Nephron progenitor cell (in vitro differentiated cells): Measurements from ENCODE around the gene HIF3A.
A peak's percentile ranks its signal among the peaks of the same experiment; 100 is the strongest.
"Not testable (repeated sequence)": the region's sequence is repeated elsewhere in the genome, so short reads cannot be mapped to it uniquely, and the experiment has no call there.

Source experiments
- DNase-seq: peaks from one replicate; pipeline ENCODE4 v3.0.0; 2021
- H3K27ac Mint-ChIP-seq: 2 replicates; pipeline ENCODE4 v1.8.0; 2021; ENCODE audit warnings: mild to moderate bottlenecking, moderate library complexity, mixed read lengths
- H3K27me3 Mint-ChIP-seq: 2 replicates; pipeline ENCODE4 v1.8.0; 2021; ENCODE audit warnings: mild to moderate bottlenecking, low read depth, mixed read lengths; ENCODE audit not compliant: poor library complexity
- H3K36me3 Mint-ChIP-seq: 2 replicates; pipeline ENCODE4 v1.8.0; 2021; ENCODE audit warnings: low read depth, mixed read lengths
- H3K4me1 Mint-ChIP-seq: 2 replicates; pipeline ENCODE4 v1.8.0; 2021; ENCODE audit warnings: mixed read lengths
- H3K4me3 Mint-ChIP-seq: 2 replicates; pipeline ENCODE4 v1.8.0; 2021; ENCODE audit warnings: mild to moderate bottlenecking, moderate library complexity, mixed read lengths
- H3K9me3 Mint-ChIP-seq: 2 replicates; pipeline ENCODE4 v1.8.0; 2021; ENCODE audit warnings: mild to moderate bottlenecking, moderate library complexity, mixed read lengths
- CTCF ChIP-seq: fragments of 200-600 bp; sonication (generic); IDR thresholded peaks from 2 replicates; pipeline ENCODE4 v1.5.0; 2021; ENCODE audit warnings: antibody characterized with exemption

HIF3A gene

GRCh38 chr19:46308510-46308909 lies 11.7 kb downstream of the HIF3A start:
- H3K27me3 Mint-ChIP-seq: no peaks in the 10 kb centered on the region
- no peak overlapping the region for H3K27ac Mint-ChIP-seq
- TF ChIP-seq CTCF: no peak
- H3K4me1 Mint-ChIP-seq: peaks cover 10% of the 10 kb centered on the region
- peaks cover 27% of the 10 kb centered on the region for H3K9me3 Mint-ChIP-seq
- peaks cover 75% of the 10 kb centered on the region for H3K36me3 Mint-ChIP-seq
- no peak for DNase-seq
- H3K4me3 Mint-ChIP-seq: no peak overlapping the region

- Mint-ChIP-seq H3K27me3 (no peaks in the 10 kb centered on the region), H3K4me1 (peaks cover 6% of the 10 kb centered on the region), H3K4me3 (no peak overlapping the region), H3K9me3 (peaks cover 27% of the 10 kb centered on the region), H3K27ac (no peak overlapping the region), H3K36me3 (peaks cover 75% of the 10 kb centered on the region)
- no peak for TF ChIP-seq CTCF
- no peak for DNase-seq
These were observed 12.2 kb downstream of the HIF3A start for GRCh38 chr19:46309056-46309455.

GRCh38 chr19:46311444-46311843 lies 14.6 kb downstream of the HIF3A start:
- H3K4me1 Mint-ChIP-seq: no peaks in the 10 kb centered on the region
- no peak overlapping the region for H3K27ac Mint-ChIP-seq
- no peaks in the 10 kb centered on the region for H3K27me3 Mint-ChIP-seq
- no peak for DNase-seq
- H3K36me3 Mint-ChIP-seq: peaks cover 62% of the 10 kb centered on the region
- no peak for TF ChIP-seq CTCF
- peaks cover 8% of the 10 kb centered on the region for H3K9me3 Mint-ChIP-seq
- H3K4me3 Mint-ChIP-seq: no peak overlapping the region

- not testable (repeated sequence) for DNase-seq, H3K4me3 Mint-ChIP-seq, H3K27ac Mint-ChIP-seq, H3K27me3 Mint-ChIP-seq, H3K9me3 Mint-ChIP-seq, H3K4me1 Mint-ChIP-seq
- H3K36me3 Mint-ChIP-seq: peaks cover 57% of the 10 kb centered on the region
These were observed 17.0 kb downstream of the HIF3A start for GRCh38 chr19:46313540-46314469.

GRCh38 chr19:46317339-46317738 lies 20.5 kb downstream of the HIF3A start:
- Mint-ChIP-seq H3K4me1 (no peaks in the 10 kb centered on the region), H3K36me3 (peaks cover 42% of the 10 kb centered on the region), H3K27me3 (no peaks in the 10 kb centered on the region), H3K27ac (peak overlapping the region; percentile 28), H3K9me3 (no peaks in the 10 kb centered on the region), H3K4me3 (no peak overlapping the region)
- no peak for DNase-seq
- TF ChIP-seq CTCF: no peak

- TF ChIP-seq CTCF: no peak
- Mint-ChIP-seq H3K9me3 (peaks cover 5% of the 10 kb centered on the region), H3K36me3 (peaks cover 58% of the 10 kb centered on the region), H3K27ac (no peak overlapping the region), H3K27me3 (no peaks in the 10 kb centered on the region), H3K4me3 (no peak overlapping the region), H3K4me1 (no peaks in the 10 kb centered on the region)
- no peak for DNase-seq
These were observed 22.8 kb downstream of the HIF3A start for GRCh38 chr19:46319613-46320012.
